GM19467 (cell line): ENCODE measurements around the gene WDHD1.
"Not testable (repeated sequence)": the region's sequence is repeated elsewhere in the genome, so short reads cannot be mapped to it uniquely, and the experiment has no call there.

Experiments used
- ATAC-seq: cut with Tn5 transposase; IDR thresholded peaks from one replicate; pipeline ENCODE4 v1.9.1; 2021; ENCODE audit warnings: mild to moderate bottlenecking, moderate library complexity; ENCODE audit not compliant: unreplicated experiment

Gene WDHD1

DNA sequence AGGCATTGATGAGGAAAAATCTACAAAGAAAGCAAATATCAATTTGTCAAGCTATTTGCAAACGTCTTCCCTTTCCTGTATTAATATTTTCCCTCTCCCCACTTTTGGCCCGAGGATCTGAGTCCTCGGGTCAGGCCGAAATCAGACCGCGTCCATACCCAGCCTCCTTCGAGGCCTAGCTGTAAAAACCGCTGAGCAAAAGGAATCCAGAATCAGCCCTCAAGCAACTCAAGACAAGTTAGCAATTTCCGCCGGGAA lies 24.2 kb upstream of the WDHD1 start:
- no peak for ATAC-seq

DNA sequence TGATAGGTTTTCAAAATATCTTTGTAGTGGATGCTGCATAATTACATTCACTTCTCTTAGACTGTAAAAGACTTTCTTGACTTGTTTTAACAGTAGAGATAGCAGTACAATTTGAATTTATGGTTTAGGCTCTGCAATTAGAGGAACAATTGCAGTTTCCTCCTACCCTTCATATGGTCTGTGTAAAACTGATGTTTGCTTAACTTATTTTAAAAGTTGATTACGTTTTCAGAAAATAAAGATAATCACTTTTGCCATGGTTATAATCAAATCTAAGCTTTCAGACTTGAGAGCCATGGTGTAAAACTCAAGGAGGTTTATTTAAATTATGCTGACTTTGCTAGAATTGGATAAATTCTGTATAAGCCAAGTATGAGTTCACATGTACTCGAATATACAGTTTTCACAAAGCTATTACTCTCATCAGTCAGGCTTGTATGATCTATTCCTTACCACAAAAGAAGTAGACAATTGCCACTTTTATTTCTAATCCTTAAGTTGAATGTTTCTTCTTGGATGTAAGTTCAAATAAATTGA lies 22.1 kb upstream of the WDHD1 start:
- ATAC-seq = no peak

DNA sequence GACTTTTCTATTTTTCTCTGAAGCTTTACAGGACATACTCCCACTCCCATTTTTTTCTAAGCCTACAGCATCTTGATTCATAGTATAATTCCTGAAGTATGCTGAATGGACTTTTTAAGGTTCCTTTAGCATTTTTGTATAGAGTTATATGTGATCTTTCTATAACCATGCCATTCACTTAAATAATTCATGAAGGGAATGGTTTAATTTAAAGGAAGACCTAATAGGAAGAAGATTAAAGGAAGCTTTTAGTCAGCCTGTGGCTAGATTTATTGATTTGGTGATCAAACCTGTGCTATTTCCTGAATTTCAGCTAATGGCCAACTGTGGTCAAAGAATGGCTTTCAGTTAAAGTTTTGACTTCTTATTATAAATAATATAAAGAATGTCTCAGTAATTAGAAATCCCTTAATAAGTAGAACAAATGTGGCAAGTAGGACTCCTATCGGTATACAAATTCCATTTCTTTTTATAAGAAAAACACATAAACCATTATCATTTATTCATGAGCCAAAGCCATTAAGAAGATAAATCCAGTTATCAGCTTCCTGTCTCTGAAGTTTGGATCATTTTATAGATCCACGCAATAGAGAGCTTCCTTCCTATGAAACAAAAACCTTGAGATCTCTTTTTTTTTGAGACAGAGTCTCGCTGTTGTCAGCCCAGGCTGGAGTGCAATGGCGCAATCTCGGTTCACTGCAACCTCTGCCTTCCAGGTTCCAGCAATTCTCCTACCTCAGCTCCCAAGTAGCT lies 20.6 kb upstream of the WDHD1 start:
- no peak for ATAC-seq

DNA sequence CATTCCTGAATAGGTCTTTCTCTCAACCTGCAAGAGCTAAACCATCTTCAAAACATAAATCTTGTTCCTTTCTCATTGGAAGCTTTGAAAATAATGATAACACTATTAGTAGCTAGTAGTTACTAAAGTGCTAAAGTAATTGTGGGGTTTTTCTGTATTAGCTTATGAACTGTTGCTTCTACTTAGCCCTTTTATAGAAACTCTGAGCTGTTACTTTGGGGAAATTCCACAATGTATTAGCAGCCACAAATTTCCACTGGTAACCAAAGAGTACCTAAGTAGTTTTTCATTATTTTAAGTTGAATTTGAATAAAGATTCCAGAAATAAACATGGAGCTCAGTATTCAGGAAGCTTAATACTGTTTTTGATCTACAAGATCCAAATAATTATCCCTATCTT lies 18.2 kb upstream of the WDHD1 start:
- no peak for ATAC-seq

DNA sequence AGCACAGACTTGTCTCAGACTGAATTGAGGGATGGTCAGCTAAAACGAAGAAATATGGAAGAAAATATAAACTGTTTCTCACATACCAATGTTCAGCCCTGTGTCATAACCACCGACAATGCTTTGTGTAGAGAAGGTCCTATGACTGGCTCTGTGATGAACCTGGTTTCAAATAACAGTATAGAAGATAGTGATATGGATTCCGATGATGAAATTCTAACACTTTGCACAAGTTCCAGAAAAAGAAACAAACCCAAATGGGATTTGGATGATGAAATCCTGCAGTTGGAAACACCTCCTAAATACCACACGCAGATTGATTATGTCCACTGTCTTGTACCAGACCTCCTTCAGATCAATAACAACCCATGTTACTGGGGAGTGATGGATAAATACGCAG lies 16.6 kb upstream of the WDHD1 start:
- ATAC-seq = no peak

DNA sequence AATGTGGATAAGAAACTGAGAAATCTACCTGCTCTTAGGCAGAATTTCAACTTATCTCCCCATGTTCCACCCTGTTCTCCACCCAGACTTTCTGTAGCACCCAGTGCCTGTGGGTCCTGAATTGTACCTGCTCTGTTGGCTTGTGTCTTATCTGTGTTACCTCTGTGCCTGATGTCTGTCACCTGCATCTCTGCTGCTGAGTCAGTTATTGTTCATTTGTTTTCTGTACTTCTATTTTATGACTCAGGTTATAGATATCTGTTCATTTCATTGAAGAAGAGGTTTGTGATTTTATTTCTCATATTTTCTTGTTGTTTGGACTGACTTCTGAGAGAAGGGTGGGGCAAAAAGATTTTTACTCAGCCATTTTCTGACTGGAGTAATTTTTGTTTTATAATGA lies 11.8 kb upstream of the WDHD1 start:
- ATAC-seq = no peak

DNA sequence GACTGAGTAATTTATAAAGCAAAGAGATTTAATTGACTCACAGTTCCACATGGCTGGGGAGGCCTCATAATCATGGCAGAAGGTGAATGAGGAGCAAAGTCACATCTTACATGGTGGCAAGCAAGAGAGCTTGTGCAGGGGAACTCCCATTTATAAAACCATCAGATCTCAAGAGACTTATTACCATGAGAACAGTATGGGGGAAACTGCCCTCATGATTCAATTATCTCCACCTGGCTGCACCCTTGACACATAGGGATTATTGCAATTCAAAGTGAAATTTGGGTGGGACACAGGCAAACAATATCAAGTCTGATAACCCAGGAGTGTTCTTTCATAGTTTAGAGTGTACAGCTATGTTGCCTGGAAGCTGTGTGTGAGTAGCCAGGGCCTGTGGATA lies 11.1 kb upstream of the WDHD1 start:
- not testable (repeated sequence) for ATAC-seq

DNA sequence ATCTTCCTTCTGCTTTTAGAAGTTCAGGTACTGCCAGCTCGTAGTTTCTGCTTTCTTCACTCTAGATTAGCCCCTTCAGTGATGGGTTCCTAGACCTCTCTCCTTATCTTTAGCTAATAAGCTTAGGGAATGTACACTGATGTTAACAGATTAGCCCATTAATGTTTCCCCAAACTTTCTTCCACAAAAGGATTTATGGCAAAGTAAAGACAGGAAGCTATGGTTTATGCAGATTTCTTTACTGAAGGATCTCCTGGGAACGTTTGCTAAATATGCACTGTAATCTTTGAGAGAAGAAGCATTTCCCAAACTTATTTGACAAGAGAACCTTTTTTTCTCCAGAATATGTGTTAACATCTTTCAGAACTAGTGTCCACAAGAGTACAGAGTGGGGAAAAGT lies 4.3 kb upstream of the WDHD1 start:
- ATAC-seq = no peak

DNA sequence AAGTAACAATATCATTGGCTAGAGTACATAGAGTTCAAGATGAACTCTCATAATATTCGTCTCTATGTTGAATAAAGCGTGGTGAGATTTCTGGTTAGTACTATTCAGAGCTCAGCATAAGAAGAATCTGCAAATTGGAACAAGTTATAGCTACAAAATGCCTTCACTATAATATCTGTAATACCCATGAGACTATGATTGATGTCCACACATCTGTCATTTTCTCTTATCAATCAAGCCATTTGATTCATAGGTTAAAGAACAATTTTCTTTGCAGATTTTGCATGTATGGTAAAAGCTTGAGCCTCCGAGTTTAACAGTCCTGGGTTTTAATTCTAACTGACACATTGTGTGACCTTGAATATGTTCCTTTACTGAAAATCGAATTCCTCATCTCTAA lies 1.6 kb upstream of the WDHD1 start:
- no peak for ATAC-seq

DNA sequence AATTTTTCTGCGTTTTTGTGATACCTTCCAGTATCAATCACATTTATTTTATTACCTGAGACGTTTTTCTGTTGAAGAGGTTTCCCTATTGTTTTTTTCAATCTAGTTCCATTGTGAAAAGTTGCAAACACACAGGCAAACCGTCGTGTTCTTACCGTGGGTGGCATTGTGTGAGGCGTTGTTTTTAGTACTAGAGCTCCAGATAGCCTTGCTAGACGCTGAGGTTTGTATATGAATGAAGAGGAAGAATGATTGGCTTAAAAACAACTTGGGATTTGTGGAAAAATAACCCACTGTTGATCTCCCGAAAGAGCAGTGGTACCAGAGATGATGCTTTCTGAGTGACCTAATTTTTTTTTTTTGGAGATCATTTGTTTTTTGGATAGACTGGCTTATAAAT lies 1.2 kb upstream of the WDHD1 start:
- ATAC-seq = no peak

DNA sequence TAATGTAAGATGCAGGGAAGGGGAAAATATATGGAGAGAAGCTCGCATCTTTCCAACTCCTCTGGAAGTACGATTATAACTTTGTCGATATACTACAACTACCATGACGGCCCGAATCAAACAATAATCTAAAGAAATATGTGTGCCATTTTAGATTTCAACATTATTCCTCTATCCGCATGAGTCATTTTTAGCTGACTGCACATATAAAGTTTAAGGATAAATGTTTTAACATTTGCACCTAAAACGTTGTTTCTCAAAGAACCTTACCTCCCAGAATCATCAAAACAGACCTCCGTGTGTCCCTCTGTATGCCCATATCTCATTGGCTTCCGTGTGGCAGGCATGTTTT lies 482 bp downstream of the WDHD1 start:
- ATAC-seq = no peak

DNA sequence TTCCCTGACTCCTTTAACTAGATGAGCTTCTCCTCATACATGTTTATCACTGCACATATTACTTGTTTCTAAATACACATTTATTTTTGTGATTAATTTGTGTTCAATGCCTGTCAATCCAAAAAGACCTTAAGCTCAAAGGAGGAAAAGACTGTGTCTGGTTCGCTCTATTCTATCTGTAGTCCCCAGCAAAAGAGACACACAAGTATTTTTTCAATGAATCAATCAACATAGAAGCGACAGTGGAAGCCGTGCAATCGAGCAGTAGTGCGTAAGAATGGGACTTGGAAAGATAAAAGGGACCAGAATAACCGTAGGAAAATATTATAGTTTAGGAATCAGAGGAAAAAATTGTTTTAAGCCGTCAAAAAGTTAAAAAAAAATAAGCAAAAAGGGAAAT lies 951 bp downstream of the WDHD1 start:
- ATAC-seq = no peak

DNA sequence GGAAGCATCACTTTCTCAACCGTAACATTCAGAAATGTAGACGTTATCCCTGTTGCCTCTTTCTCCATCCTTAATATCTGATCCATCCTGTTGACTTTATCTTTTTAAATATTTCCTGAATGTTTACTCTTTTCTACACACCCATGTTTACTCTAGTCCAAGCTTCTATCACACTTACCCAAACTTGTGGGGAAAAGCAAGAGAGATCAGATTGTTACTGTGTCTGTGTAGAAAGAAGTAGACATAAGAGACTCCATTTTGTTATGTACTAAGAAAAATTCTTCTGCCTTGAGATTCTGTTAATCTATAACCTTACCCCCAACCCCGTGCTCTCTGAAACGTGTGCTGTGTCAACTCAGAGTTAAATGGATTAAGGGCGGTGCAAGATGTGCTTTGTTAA lies 2.5 kb downstream of the WDHD1 start:
- ATAC-seq = not testable (repeated sequence)

DNA sequence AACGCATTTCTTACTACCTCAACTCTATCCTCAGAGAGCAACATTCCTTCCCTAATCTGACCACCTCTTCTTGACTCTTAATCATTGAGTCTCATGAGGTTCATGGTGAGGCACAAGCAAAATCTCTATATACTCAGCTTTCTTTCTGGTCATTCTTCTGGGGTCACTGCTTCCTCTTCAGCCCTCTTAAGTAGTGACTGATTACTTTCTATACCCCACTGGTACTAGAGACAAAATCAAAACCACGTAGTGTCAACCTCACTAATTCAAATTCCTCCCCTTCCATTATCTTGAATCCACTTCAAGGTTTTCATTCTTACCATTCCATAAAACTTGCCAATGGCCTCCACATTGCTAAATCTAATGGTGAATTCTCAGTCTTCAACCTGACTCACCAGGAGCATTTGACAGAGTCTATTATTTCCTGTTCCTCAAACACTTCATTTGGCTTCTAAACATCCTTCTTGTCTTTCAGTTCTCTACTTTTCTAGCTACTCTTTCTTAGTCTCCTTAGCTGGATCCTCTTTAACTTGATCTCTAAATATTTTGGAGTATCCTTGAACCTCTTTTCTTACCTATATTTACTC lies 6.8 kb downstream of the WDHD1 start:
- ATAC-seq = no peak

DNA sequence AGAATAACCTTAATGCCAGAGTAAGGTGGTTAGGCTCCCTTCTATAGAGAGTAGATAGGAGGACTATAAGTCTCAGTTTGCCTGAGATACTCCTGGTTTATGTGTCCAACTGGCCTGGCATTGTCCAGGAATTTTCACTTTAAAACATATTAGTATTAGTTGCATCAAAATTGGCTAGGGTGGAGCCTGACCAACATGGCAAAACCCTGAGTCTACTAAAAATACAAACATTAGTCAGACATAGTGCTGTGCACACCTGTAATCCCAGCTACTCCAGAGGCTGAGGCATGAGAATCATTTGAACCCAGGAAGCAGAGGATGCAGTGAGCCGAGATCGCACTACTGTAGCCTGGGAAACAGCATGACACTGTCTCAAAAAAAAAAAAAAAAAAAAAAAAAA lies 11.9 kb downstream of the WDHD1 start:
- ATAC-seq = no peak

DNA sequence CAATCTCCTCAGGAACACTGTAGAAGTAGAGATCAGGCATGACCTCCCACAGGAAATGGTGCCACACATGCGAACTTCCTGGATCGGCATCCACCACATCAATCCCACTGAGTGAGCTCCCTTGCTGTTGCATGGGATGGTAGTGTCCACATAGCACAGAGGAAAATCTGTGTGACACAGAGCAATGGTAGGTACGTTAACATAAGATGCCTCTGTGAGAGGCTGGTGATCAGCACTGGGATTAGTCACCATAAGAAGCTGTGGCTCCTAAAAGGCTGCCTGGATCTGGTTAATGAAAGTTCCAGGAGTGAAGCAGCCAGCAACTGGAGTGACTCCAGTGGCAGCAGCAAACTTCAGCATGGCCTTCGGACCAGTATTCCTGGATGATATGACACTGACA lies 21.8 kb downstream of the WDHD1 start:
- no peak for ATAC-seq

DNA sequence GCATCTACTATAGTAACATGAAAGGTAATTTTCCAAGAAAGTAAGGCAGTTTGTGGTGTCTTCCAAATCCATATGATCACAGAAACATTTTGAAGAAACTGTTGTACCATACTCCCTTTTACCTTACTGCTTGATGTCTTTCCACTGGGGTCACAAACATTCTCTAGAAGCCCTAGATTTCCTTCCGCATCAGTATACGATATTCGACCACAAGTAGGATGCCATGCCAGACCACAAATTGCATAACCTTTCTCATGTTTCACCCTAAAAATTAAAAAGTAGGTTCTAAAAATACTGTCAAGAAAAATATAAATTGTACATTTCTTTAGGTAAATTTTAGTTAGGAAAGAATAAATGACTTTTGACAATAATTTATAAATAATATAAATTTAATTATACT lies 26.5 kb downstream of the WDHD1 start:
- no peak for ATAC-seq

DNA sequence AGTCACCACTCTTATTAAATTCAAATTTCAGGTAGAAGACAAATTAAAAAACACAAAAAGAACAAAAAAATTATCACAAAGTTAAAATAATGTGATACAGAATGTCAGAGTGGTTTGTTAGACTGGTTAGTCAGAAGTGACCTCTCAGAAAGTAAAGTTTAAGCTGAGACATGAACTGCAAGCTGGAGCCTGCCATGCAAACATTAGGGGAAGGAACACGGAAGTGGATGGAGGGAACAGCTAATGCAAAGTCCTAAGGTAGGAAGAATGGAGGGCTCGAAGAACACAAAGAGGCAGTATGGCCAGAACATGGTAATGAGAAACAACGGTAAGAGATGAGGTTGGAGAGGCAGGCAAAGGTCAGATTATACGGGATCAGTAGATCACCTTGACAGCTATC lies 41.7 kb downstream of the WDHD1 start:
- ATAC-seq = no peak

DNA sequence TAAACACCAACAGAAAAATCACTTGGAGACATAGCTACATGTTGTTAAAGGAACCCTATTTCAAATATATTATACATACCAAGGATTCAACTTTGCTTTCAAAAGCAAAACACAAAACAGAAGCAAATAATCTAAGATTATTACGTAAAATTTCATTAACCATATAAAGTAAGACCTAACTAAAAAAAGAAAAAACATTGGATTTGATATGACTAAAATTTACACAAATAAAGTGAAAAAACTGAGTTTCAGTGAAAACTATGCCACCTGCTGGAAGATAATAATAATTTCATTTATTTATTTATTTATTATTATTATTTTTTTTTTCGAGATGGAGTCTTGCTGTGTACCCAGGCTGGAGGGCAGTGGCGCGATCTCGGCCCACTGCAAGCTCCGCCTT lies 45.2 kb downstream of the WDHD1 start:
- ATAC-seq = no peak

DNA sequence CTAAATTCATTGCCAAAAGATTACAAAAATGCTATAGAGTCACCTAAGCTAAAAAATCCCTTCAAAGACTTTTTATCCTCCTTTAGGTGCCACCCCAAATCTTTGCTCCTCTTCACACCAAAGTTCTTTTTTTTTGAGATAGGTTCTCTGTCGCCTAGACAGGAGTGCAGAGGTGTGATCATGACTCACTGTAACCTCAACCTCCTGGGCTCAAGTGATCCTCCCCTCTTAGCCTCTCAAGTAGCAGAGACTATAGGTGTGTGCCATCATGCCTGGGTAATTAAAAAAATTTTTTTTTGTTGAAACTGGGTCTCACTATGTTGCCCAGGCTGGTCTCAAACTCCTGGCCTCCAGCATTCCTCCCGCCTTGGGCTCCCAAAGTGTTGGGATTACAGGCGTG lies 47.9 kb downstream of the WDHD1 start:
- no peak for ATAC-seq

DNA sequence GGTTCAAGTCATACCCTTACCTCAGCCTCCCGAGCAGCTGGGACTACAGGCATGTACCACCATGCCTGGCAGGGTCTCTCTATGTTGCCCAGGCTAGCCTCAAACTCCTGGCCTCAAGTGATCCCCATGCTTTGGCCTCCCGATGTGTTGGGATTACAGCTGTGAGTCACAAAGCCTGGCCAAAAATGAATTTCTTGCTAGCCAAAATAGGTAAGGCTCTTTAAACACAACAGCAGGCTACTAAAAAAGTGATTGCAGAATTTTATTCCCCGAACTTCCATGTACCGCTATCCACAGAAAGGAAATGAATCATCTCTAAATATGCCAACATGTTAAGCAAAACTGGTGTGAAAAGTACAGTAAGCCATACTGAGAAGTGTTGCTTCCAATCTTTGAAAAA lies 50.6 kb downstream of the WDHD1 start:
- no peak for ATAC-seq

DNA sequence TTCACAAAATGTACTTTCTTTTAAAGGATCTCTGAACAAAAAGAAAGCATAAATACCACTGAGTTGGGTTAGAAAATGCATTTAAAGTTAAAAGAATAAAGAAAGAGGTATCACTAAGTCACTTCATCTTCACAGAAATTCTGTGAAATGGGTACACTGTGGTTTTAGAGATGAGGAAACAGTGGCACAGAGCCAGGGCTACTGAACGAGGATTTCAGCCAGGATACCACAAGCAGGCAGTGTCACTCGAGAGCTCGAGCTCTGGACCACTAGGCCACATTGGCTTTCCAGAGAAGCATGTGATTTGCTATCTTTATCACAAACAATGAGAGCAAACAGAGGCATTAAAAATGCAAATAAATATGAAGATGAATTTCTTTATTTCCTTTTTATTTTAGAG lies 51.0 kb downstream of the WDHD1 start:
- ATAC-seq = no peak

DNA sequence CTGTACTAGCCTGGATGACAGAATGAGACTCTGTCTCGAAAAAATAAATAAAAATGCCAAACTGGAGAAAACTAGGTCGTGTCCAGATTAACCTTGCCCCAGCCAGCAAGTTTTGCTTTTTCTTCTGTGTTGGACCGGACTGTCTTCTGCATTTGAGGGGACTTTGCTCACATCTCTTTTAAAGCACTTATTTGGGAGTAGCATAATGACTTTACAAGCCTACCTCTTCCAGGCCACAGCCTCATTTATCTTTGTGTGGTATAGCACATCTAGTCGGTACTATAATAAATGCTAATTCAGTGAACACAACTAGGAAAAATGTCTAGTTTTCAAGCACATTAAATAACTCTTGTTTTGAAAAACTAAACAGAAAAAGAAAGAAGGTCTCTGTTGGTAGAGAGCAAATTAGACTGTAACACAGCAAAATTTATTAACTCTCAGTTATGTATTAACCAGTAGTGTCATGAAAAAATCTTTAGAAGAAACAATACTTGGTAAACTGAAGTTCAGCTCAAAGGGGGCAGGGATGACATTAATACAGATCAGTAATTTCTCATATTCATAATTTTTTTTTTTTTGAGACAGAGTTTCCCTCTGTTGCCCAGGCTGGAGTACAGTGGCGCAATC lies 52.0 kb downstream of the WDHD1 start:
- ATAC-seq = no peak
